Activated CD8-positive, alpha-beta T cell treated with anti-CD3 and anti-CD28 coated beads for 36 hours (primary cell): ENCODE data around the gene RLN2. TPM values are rescaled to one million over a fixed set of nuclear protein-coding genes. Genes with fewer than 3 reads are reported as not detected.

Experiments used
- ATAC-seq: fragments of 200-7000 bp; cut with Tn5 transposase; one replicate; pipeline ENCODE4 v1.10.0; 2021; ENCODE audit warnings: mild to moderate bottlenecking, moderate library complexity
- CTCF ChIA-PET: fragments of 350-600 bp; sonication (Branson Sonifier 250); formaldehyde crosslinking; loops from one replicate; lab custom pipeline; 2021; ENCODE audit warnings: antibody characterized with exemption; lab: Charles Lee
- POLR2A ChIA-PET: fragments of 350-600 bp; sonication (Branson Sonifier 250); formaldehyde crosslinking; loops from one replicate; lab custom pipeline; 2021; ENCODE audit warnings: antibody characterized with exemption; lab: Charles Lee
- DNase-seq: peaks from one replicate; pipeline ENCODE4 v3.0.0-alpha.2; 2020
- H3K27ac Mint-ChIP-seq: one replicate; pipeline ENCODE4 v1.8.0; 2021; ENCODE audit warnings: mild to moderate bottlenecking, mixed read lengths
- H3K27me3 Mint-ChIP-seq: one replicate; pipeline ENCODE4 v1.8.0; 2021; ENCODE audit warnings: mixed read lengths
- H3K36me3 Mint-ChIP-seq: one replicate; pipeline ENCODE4 v1.8.0; 2021; ENCODE audit warnings: low read depth, mixed read lengths
- H3K4me1 Mint-ChIP-seq: one replicate; pipeline ENCODE4 v1.8.0; 2021; ENCODE audit warnings: low read depth, mixed read lengths
- H3K4me3 Mint-ChIP-seq: one replicate; pipeline ENCODE4 v1.8.0; 2021; ENCODE audit warnings: mild to moderate bottlenecking, moderate library complexity, mixed read lengths
- H3K9me3 Mint-ChIP-seq: one replicate; pipeline ENCODE4 v1.8.0; 2021; ENCODE audit warnings: mixed read lengths
- intact Hi-C: fragments of 100-400 bp; cut with micrococcal nuclease; formaldehyde crosslinking; loops from one replicate; pipeline ENCODE4 v1.10.0; 2022
- total RNA-seq, 2 experiments: library from RNA; stranded (reverse); gene quantifications; one replicate each; pipeline ENCODE4 v1.2.3, GENCODE V29; 2021
- TF ChIP-seq, protein P1 (sequence below): fragments of 200-600 bp; IDR thresholded peaks from one replicate; pipeline ENCODE4 v1.8.0; 2022; ENCODE audit warnings: antibody characterized with exemption, mild to moderate bottlenecking

The RLN2 gene
- total RNA-seq, 2 experiments from 2014 or later: 4.0 to 5.5 TPM

DNA sequence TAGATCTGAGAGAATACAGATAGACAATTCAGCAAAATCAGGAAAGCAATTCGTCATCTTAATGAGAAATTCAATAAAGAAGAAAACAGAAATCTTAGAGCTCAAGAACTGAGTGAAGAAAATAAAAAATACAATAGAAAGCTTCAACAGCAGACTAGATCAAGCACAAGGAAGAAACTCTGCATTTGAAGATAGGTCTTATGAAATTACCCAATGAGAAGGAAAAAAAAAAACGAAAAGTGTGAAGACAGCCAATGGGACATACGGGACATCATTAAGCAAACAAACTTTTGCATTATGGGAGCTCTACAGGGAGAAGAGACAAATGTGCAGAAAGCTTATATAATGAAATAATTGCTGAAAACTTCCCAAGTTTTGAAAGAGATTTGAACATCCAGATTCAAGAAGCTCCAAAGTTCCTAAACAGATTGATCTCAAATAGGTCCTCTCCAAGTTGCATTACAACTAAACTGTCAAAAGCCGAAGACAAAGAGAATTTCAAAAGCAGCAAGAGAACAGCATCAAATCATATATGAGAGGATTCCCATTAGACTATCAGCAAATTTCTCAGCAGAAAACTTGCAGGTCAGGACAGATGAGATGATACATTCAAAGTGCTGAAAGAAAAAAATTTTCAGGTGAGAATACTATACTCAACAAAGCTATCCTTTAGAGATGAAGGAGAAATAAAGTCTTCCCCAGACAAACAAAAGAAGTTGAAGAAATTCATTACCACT is 10.8 kb upstream of the RLN2 start:
- H3K36me3 Mint-ChIP-seq: peaks cover 31% of the 10 kb centered on the region
- TF ChIP-seq, protein P1, sequence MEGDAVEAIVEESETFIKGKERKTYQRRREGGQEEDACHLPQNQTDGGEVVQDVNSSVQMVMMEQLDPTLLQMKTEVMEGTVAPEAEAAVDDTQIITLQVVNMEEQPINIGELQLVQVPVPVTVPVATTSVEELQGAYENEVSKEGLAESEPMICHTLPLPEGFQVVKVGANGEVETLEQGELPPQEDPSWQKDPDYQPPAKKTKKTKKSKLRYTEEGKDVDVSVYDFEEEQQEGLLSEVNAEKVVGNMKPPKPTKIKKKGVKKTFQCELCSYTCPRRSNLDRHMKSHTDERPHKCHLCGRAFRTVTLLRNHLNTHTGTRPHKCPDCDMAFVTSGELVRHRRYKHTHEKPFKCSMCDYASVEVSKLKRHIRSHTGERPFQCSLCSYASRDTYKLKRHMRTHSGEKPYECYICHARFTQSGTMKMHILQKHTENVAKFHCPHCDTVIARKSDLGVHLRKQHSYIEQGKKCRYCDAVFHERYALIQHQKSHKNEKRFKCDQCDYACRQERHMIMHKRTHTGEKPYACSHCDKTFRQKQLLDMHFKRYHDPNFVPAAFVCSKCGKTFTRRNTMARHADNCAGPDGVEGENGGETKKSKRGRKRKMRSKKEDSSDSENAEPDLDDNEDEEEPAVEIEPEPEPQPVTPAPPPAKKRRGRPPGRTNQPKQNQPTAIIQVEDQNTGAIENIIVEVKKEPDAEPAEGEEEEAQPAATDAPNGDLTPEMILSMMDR: no peak
- ChIA-PET CTCF (interaction anchor here (1.0 kb wide), 2 partner anchors 93 to 129 kb away, joined by 3 read pairs; no protein-coding TSS in a partner anchor), POLR2A (no interaction called here)
- intact Hi-C loops: no loop called here
- ATAC-seq: no peak
- H3K27me3 Mint-ChIP-seq: no peaks in the 10 kb centered on the region
- DNase-seq: no peak
- H3K9me3 Mint-ChIP-seq: peaks cover 17% of the 10 kb centered on the region
- H3K27ac Mint-ChIP-seq: no peak overlapping the region
- no peak overlapping the region for H3K4me3 Mint-ChIP-seq
- peaks cover 2% of the 10 kb centered on the region for H3K4me1 Mint-ChIP-seq

DNA sequence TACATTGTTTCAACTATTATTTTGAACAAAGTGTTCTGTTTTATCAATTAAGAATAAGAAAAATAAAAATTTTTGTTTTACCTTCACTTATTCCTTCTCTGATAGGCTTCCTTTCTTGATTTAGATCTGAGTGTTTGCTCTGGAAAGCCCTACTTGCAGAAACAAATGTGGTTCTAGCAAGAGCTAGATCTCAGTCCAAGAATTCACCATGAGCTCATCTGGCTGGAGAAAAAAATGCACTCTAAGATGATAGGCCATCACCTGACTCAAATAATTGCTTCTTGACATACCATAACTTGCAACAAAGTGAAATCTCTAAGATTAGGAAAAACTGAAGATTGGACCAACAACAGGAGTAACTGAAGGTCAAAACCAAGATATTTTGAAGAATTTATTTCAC is 6.3 kb upstream of the RLN2 start:
- Mint-ChIP-seq H3K4me1 (peaks cover 2% of the 10 kb centered on the region), H3K9me3 (peaks cover 13% of the 10 kb centered on the region), H3K27me3 (no peaks in the 10 kb centered on the region), H3K27ac (no peak overlapping the region), H3K4me3 (no peak overlapping the region), H3K36me3 (peaks cover 17% of the 10 kb centered on the region)
- POLR2A ChIA-PET: no interaction called here
- CTCF ChIA-PET: interaction anchor here (1.6 kb wide), 1 partner anchor 124 kb away, joined by 4 read pairs; no protein-coding TSS in a partner anchor
- ATAC-seq (no peak), DNase-seq (no peak)
- TF ChIP-seq, protein P1: no peak
- intact Hi-C loops: no loop called here

DNA sequence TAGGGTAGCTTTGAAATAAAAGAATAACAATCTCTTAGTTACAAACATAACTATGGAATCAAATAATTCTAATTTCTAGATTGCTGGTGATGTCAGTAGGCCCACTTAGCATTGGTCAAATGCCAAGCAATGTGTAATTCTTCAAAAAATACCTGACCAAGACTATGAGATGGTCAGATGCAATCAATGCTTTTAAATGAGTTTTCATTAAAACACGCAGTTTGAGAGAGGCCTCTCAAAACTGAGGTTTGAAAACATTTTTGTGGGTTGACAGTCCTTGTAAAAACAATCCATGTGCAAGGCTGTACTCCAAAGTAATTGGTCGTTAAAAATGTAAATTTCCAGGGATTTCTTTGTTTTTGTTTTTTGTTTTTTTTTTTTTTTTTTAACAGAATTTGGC is 1.2 kb upstream of the RLN2 start:
- ChIA-PET CTCF (no interaction called here), POLR2A (no interaction called here)
- H3K9me3 Mint-ChIP-seq: no peaks in the 10 kb centered on the region
- ATAC-seq (no peak), DNase-seq (no peak)
- H3K4me1 Mint-ChIP-seq: peaks cover 20% of the 10 kb centered on the region
- no peaks in the 10 kb centered on the region for H3K27me3 Mint-ChIP-seq
- intact Hi-C loops: no loop called here
- H3K36me3 Mint-ChIP-seq: no peaks in the 10 kb centered on the region
- TF ChIP-seq, protein P1: no peak
- no peak overlapping the region for H3K27ac Mint-ChIP-seq
- H3K4me3 Mint-ChIP-seq: no peak overlapping the region

DNA sequence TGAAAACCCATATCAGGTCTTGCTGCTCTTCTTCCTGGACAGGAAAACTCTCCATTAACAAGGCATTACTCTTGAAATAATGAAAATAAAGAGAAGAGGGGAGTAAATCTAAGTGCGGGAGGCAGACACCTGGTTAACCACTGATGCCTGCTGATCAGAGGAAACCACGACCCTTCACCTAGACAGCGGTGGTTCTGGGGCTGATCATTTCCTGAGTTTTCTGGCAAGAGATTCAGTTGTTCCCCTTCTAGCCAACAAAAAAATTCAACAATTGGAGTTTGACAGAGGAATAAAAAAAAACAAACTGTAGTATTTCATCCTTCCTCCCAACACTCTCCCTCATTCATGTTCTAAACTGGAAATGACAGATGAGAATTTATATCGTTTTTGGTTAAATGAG is 3.0 kb downstream of the RLN2 start:
- intact Hi-C loops: no loop called here
- peak overlapping the region; percentile 29 for H3K4me3 Mint-ChIP-seq
- DNase-seq (peak; percentile 24), ATAC-seq (no peak)
- peaks cover 22% of the 10 kb centered on the region for H3K4me1 Mint-ChIP-seq
- POLR2A ChIA-PET: no interaction called here
- H3K27ac Mint-ChIP-seq: peak overlapping the region; percentile 49
- no peaks in the 10 kb centered on the region for H3K27me3 Mint-ChIP-seq
- CTCF ChIA-PET: no interaction called here
- H3K9me3 Mint-ChIP-seq: no peaks in the 10 kb centered on the region
- TF ChIP-seq, protein P1: no peak
- H3K36me3 Mint-ChIP-seq: peaks cover 11% of the 10 kb centered on the region

DNA sequence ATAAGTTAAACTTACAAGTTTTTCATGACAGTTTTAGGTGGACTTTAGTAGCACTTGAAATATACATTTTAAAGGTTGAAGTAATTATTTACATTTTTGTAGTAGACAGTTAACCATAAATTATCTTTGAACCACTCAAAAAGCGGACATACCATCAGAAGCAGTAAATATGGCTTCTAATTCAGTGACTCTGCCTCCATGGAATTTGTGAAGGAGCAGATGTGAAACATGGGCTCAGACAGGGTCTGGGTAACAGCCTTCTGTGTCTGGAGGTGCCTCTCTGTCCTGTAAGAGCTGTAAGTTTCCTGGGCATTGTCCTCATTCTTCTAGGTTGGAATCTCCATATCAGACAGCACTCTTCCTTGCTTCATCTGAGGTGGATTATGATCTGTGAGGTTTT is 12.4 kb downstream of the RLN2 start:
- Mint-ChIP-seq H3K4me1 (no peaks in the 10 kb centered on the region), H3K4me3 (no peak overlapping the region), H3K9me3 (peaks cover 14% of the 10 kb centered on the region), H3K27me3 (no peaks in the 10 kb centered on the region), H3K27ac (no peak overlapping the region), H3K36me3 (peaks cover 4% of the 10 kb centered on the region)
- POLR2A ChIA-PET: no interaction called here
- intact Hi-C loops: no loop called here
- CTCF ChIA-PET: no interaction called here
- DNase-seq (no peak), ATAC-seq (no peak)
- TF ChIP-seq, protein P1: no peak
